ENCODE measurements around the gene USH2A.

USH2A gene

GRCh38 chr1:216422821-216423520 is at the start of gene USH2A:
USH2A (minus strand) TSS chr1:216423448; CDS start chr1:216422336, 1,112 bp downstream.
- no peak for DNase-seq

GRCh38 chr1:216466162-216466801 is 43.0 kb upstream of the USH2A start:
- no peak for DNase-seq

- DNase-seq = no peak
Observed at GRCh38 chr1:216464489-216464888, 41.2 kb upstream of the USH2A start.

GRCh38 chr1:216462066-216462775 is 39.0 kb upstream of the USH2A start:
- DNase-seq = no peak

- DNase-seq = no peak
Observed at GRCh38 chr1:216461466-216461865, 38.2 kb upstream of the USH2A start.

GRCh38 chr1:216459651-216460207 is 36.5 kb upstream of the USH2A start:
- DNase-seq = no peak

- no peak for DNase-seq
Observed at GRCh38 chr1:216458812-216459211, 35.6 kb upstream of the USH2A start.

- no peak for DNase-seq
Observed at GRCh38 chr1:216457356-216457755, 34.1 kb upstream of the USH2A start.

GRCh38 chr1:216456682-216457081 is 33.4 kb upstream of the USH2A start:
- DNase-seq = no peak

GRCh38 chr1:216453777-216454176 is 30.5 kb upstream of the USH2A start:
- no peak for DNase-seq

- no peak for DNase-seq
Observed at GRCh38 chr1:216450227-216450626, 27.0 kb upstream of the USH2A start.

- peak; percentile 51 for DNase-seq
Observed at GRCh38 chr1:216448011-216448510, 24.8 kb upstream of the USH2A start.

GRCh38 chr1:216437603-216438002 is 14.4 kb upstream of the USH2A start:
- DNase-seq = no peak

- DNase-seq = no peak
Observed at GRCh38 chr1:216434232-216434631, 11.0 kb upstream of the USH2A start.

GRCh38 chr1:216433175-216433574 is 9.9 kb upstream of the USH2A start:
- no peak for DNase-seq

GRCh38 chr1:216430744-216431143 is 7.5 kb upstream of the USH2A start:
- DNase-seq = no peak

GRCh38 chr1:216425577-216425976 is 2.3 kb upstream of the USH2A start:
- no peak for DNase-seq

- no peak for DNase-seq
Observed at GRCh38 chr1:216420746-216421145, 2.5 kb downstream of the USH2A start.

GRCh38 chr1:216420263-216420662 is 3.0 kb downstream of the USH2A start:
- no peak for DNase-seq

- no peak for DNase-seq
Observed at GRCh38 chr1:216416488-216416887, 6.8 kb downstream of the USH2A start.

- DNase-seq = no peak
Observed at GRCh38 chr1:216410026-216410425, 13.2 kb downstream of the USH2A start.

GRCh38 chr1:216390956-216391355 is 32.3 kb downstream of the USH2A start:
- no peak for DNase-seq

- no peak for DNase-seq
Observed at GRCh38 chr1:216389774-216390173, 33.5 kb downstream of the USH2A start.

GRCh38 chr1:216388558-216388957 is 34.7 kb downstream of the USH2A start:
- no peak for DNase-seq
